ENCODE measurements around the gene SLC25A41.
"Not testable (repeated sequence)": the region's sequence is repeated elsewhere in the genome, so short reads cannot be mapped to it uniquely, and the experiment has no call there.

SLC25A41 gene

DNA sequence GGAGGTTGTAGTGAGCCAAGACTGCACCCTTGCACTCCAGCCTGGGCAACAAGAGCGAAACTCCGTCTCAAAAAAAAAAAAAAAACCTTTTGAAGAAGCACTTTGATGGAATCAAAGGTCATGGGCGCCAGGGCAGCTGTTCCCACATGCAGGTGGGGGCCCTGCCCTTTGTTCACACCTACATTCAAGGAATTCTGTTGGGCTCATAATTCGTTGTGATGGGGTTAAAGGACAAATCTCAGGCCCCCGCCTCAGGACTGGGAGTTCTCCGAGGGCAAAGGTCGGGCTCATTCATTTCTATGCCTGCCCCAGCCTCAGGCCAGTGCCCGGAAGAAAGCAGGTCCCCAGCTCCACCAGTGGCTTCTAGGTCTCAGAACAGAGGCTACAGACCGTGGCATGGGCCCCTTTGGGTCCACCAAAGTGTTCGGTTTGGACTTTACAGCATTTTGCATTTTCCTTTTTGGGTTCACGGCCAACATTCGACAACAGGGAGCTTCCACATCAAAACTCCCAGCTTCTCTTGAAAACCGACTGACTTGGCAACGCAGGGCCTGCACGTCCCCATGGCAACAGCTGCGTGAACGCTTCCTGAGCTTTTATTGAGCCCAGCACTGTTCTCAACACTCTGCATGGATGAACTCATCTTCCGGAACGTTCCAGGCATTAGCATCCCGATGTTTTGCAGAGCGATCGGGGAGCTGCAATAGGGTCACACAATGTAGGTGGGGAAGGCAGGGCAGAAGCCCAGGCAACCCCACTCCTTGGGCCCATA lies 30.5 kb downstream of the SLC25A41 start:
- DNase-seq: no peak

DNA sequence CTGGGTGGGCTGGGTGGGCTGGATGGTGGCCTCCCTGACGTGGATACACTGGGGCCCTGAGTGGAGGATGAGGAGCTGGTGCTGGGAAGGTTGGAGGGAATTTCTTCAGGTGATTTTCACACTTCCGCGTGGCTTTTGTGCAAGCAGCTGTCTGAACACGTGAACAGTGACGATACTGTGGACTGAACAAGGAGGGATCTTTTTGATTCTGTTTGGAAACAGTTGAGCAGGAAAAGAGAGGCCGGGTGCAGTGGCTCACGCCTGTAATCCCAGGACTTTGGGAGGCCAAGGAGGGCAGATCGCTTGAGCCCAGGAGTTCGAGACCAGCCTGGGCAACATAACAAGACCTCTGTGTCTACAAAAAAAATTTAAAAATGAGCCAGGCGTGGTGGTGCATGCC lies 31.5 kb downstream of the SLC25A41 start:
- no peak for DNase-seq

DNA sequence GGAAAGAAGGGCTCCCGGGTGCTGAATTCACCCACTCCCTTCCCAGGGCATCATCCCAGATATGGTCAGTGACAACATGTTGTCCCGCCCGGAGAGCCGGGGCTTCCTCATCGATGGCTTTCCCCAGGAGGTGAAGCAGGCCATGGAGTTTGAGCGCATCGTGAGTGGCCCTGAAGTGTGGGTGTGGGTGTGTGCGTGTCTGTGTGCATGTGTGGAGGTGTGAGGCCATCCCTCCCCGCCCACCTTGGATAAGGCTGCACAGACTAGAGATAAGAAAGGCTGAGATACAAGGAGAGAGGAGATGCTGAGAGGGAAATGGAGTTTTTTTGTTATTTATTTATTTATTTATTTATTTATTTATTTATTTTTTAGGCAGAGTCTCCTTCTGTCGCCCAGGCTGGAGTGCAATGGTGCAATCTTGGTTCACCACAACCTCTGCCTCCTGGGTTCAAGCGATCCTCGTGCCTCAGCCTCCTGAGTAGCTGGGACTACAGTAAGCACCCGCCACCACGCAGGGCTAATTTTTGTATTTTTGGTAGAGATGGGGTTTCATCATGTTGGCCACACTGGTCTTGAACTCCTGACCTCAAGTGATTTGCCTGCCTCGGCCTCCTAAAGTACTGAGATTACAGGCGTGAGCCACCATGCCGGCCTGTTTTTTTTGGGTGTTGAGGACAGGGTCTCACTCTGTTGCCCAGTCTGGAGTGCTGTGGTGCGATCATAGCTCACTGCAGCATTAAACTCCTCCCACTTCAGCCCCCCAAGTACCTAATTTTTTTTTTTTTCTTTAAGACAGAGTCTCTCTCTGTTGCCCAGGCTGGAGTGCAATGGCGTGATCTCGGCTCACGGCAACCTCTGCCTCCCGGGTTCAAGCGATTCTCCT lies 33.3 kb downstream of the SLC25A41 start:
- not testable (repeated sequence) for DNase-seq

- no peak for DNase-seq
Measured at GRCh38 chr19:6396305-6396704, 37.3 kb downstream of the SLC25A41 start.

DNA sequence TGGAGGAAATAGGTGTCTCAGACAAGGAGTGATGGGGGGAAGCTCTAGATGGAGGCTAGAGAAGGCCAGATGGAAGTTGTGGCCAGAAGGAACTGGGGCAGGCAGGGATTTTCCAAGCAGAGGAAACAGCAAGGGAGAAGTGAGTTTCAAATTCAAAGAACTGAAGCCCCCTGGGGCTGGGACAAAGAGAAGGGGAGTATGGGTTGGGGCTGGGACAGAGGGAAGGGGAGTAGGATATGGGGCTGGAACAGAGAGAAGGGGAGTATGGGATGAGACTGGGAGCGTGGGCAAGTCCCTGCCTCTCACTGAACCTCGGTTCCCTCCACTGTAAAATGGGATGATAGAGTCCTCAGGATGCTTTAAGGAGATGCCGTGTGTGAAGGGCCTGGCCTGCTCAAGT lies 38.7 kb downstream of the SLC25A41 start:
- no peak for DNase-seq

GRCh38 chr19:6393983-6394412 lies 39.6 kb downstream of the SLC25A41 start:
- no peak for DNase-seq

- DNase-seq: peak; percentile 98
Measured at GRCh38 chr19:6393074-6393982, 40.2 kb downstream of the SLC25A41 start, which contains the start of gene GTF2F1. Gene GTF2F1, minus strand, starts transcription at chr19:6393164. Its CDS starts 169 bp downstream, at chr19:6392995.

GRCh38 chr19:6392221-6393073 lies 41.1 kb downstream of the SLC25A41 start:
- DNase-seq: no peak

DNA sequence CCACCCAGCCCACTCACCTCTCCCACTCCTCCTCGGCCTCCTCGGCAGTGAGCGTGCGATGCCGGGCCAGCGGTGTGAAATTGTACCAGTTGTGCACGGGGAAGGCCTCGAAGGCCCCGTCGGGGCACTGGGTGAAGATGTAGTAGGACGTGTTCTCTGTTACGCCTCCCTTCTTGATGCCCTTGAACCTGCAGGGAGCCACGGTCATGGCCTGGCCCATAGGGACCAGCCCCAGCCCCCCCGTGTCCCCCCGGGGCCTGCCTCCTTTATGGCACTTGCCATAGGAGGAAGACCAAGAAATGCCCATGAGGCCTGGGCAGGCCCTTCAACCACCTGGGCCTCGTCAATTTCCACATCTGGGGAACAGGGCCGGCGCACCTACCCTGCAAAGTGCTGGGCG lies 46.2 kb downstream of the SLC25A41 start:
- no peak for DNase-seq

- DNase-seq: no peak
Measured at GRCh38 chr19:6384381-6384780, 49.2 kb downstream of the SLC25A41 start.

DNA sequence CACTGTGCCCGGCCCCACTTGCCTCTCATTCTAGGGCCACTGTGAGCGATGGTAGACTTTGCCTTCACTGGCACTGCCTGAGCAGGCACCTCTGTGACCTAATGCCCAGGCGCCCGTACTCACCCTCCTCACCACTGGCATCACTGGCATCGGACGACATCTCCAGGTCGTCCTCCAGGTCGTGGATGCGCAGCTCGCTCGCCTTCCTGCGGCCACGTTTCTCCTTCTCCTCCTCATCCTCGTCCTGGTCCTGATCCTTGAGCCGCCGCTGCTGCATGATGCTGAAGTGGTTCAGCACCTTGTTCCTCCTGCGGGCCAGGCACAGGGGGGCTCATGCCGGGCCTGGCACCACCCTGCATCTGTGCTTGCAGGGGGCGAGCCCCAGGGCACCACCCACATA lies 50.4 kb downstream of the SLC25A41 start:
- no peak for DNase-seq

DNA sequence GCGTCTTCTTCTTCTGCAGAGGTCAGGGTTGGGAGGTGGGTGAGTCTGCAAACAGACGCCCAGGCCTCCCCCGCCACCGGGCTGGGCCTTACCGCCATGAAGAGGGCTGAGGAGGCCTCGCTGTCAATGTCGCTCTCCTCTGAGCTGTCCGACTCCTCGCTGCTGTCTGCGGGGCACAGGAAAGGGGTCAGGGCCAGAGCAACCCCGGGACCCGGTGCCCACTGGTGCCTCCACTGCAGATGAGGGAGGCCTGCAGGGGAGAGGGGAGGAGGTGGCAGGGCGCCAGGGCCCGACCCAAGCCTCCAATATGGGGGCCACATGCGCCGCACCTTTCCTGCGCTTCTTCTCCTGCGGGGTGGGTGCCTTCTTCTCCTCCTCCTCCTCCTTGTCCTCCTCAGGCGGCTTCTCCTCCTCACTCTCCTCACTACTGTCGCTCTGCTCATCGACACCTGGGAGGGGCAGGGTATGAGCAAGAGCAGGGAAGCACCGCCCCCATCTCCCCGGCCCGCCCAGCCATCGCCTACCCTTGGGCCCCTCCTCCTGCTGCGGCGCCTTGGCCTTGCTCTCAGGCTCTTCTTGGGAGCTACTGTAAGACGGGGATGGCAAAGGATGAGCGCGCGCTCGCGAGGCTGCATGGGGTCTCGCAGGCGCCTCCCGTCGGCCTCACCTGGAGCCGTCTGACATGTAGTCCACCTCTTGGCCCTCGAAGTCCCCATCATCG lies 52.4 kb downstream of the SLC25A41 start:
- no peak for DNase-seq

- no peak for DNase-seq
Measured at GRCh38 chr19:6379744-6380143, 53.8 kb downstream of the SLC25A41 start.

- no peak for DNase-seq
Measured at GRCh38 chr19:6378486-6378885, 55.1 kb downstream of the SLC25A41 start.

- DNase-seq: no peak
Measured at GRCh38 chr19:6378041-6378440, 55.5 kb downstream of the SLC25A41 start.

DNA sequence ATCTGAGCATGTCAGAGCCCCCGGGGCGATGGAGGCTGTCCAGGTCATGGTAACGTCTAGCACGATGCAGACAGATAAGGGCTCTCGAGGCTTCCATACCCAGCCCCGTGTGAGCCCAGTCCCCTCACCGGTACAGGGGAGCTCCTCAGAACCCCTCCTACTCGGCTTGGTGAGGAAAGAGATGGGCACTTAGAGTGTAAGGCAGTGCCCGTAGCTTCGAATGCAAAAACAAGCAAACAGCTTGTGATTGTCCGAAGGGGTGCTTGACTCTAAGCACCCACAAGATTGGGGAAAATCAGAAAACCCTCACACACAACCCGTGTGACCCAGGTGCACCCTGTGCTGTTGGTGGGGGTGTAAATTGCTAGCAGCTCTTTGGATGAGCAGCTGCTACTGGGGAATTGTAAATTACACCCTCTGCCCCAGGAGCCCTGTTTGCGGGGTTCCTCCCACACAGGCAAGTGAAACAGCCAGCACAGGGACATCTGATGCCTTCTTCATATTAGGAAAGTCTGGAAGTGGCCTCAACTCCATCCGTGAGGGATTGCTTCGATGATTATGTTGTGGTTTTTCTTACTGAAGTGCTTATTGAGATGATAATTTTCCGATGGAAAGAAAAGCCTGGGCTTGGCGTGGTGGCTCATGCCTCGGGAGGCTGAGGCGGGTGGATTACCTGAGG lies 56.9 kb downstream of the SLC25A41 start:
- no peak for DNase-seq

All from NCI-H69 (cell line).